GM20000 (cell line): ENCODE data around the gene ARG2.

Experiments
- DNase-seq: peaks from one replicate; pipeline ENCODE4 v3.0.0; 2012; ENCODE audit warnings: low spot score
- CTCF ChIP-seq: IDR thresholded peaks from 2 replicates; pipeline ENCODE4 v1.5.1; 2012; ENCODE audit warnings: mild to moderate bottlenecking, control low read depth; ENCODE audit errors: extremely low read depth, missing control alignments

Gene ARG2

GRCh38 chr14:67653651-67654280, 34.0 kb downstream of the ARG2 start:
- no peak for TF ChIP-seq CTCF
- no peak for DNase-seq

- no peak for DNase-seq
- no peak for TF ChIP-seq CTCF
Measured at GRCh38 chr14:67663633-67664032, 43.9 kb downstream of the ARG2 start.

- DNase-seq = no peak
- TF ChIP-seq CTCF = no peak
Measured at GRCh38 chr14:67665868-67666267, 46.1 kb downstream of the ARG2 start.

GRCh38 chr14:67666750-67667449, 47.2 kb downstream of the ARG2 start:
- peak; percentile 63 for TF ChIP-seq CTCF
- DNase-seq = peak; percentile 70

GRCh38 chr14:67668559-67668958, 48.8 kb downstream of the ARG2 start:
- no peak for TF ChIP-seq CTCF
- DNase-seq = no peak

GRCh38 chr14:67673451-67673850, 53.7 kb downstream of the ARG2 start:
- TF ChIP-seq CTCF = no peak
- no peak for DNase-seq

- TF ChIP-seq CTCF = no peak
- peak; percentile 67 for DNase-seq
Measured at GRCh38 chr14:67674139-67674479, 54.4 kb downstream of the ARG2 start.
